GM12872 (cell line): ENCODE measurements around the gene BOD1L2.

Experiments
- CTCF ChIP-seq: IDR thresholded peaks from 3 replicates; pipeline ENCODE4 v1.5.1; 2011; ENCODE audit warnings: low read depth, mild to moderate bottlenecking, low read length, moderate library complexity; ENCODE audit not compliant: insufficient read depth

Gene BOD1L2

DNA sequence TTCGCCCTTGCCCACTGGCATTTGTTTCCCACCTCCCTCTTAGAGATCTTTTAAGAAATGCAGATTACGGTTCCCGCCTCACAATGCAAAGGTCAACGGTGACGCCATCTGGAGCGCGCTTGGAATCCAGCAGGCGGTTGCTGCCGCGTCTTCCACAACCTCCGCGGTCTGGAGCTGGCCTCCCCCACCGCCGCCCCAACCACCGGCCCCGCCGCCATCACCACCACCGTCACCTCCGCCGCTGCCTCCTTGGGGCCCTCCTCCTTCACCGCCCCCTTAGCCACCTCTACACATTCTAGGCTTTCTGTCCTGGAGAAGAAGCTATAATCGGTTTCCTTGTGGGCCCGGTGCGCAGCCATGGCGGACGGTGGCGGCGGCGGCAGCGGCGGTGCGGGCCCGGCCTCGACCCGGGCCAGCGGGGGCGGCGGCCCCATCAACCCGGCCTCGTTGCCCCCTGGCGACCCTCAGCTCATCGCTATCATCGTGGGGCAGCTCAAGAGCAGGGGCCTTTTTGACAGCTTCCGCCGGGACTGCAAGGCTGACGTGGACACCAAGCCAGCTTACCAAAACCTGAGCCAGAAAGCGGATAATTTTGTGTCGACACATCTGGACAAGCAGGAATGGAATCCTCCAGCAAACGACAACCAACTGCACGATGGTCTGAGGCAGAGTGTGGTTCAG is at the start of gene BOD1L2:
TSS of gene BOD1L2 (plus strand) at position 132 of the 681 bp plus-strand sequence. CDS start at position 358, 226 bp downstream.
- TF ChIP-seq CTCF: no peak

- no peak for TF ChIP-seq CTCF
Measured at GRCh38 chr18:57107140-57107832, 39.6 kb upstream of the BOD1L2 start.

DNA sequence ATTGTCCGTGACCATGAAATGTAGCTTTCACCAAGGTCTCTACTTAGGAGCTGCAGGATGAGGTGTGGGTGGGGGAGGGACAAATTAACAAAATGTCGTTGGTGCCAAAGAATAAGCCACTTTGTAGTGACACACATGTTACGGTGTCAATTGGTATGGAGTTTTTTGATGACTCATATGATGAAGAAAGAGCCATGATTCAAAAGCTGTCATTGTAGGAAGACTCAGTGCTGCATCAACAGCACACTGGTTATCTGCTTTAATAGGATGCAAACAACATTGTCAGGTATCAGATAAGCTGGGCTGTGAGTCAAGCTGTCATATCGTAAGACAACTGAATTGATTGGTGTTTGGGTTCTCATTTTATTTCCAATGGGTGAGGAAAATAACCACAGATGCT is 36.6 kb upstream of the BOD1L2 start:
- no peak for TF ChIP-seq CTCF

DNA sequence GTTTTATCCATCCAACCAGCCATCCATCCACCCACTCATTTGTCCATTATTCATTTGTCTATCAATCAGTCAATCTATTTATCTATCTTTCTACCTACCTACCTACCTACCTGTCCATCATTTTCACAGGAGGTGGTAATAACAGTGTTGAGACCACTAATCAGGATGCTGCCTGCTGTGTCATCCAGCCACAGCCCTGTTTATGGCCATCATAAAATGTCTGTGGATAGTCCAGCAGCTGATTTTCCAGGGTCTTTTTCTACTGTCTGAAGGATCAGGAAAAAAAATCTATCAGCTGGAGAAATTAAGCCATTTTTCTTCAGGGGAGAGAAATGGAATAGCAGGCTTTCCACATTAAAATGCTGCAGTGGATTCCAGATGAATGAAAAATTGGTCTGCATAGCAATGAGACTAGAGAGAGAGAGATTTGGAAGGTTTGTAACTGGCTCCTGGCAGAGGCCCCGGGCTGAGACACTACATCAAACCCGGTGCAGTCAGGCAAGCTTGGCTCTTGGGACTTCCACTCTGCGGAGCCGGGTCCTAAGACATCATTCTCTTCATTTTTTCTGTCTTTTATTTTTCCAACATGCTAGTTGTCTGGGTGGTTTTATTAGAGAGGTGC is 33.0 kb upstream of the BOD1L2 start:
- no peak for TF ChIP-seq CTCF

DNA sequence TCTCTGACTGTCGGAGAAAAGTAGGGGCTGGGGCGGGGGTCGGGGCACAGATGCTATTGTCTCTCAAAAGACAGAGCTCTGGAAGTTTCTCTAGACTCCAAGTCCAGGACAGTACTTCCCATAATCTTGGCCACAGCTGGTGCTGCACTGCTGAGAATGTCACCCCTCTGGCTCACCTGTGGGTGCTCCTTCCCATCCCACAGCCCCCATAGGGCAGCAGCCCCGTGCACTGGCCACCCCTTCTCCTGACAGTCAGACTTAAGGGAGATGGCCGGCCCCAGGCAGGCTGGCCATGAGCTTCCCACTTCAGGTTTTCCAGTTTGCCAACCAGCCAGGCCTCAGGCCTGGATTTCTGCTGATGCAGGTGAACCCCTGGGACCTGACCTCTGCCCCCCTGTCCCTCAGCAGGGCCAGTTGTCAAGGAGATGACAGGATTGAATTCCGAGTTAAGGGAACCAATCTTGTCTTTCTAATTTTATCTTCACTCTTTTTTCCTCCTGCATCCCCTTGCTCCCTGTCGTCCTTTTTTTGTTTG is 30.2 kb upstream of the BOD1L2 start:
- no peak for TF ChIP-seq CTCF

- TF ChIP-seq CTCF: no peak
Measured at GRCh38 chr18:57121542-57122112, 25.3 kb upstream of the BOD1L2 start.

- TF ChIP-seq CTCF: no peak
Measured at GRCh38 chr18:57122936-57123510, 23.9 kb upstream of the BOD1L2 start.
